Pulmonary artery endothelial cell (primary cell): ENCODE measurements around the gene EIF2D. TPM values are rescaled to one million over a fixed set of nuclear protein-coding genes. Genes with fewer than 3 reads are reported as not detected.
"Not testable (repeated sequence)": the region's sequence is repeated elsewhere in the genome, so short reads cannot be mapped to it uniquely, and the experiment has no call there.

ENCODE experiments used
- DNase-seq: peaks from one replicate; pipeline ENCODE4 v3.0.0-alpha.2; 2011; ENCODE audit warnings: low read depth, low spot score
- total RNA-seq: library from RNA; depleted of rRNA; stranded (reverse); fragments of >200 nt; gene quantifications from 2 replicates; pipeline ENCODE4 v1.2.3, GENCODE V29; 2014

EIF2D gene
- total RNA-seq, 1 donor from 2014 or later, result 51.2 TPM

GRCh38 chr1:206635080-206635977, 23.1 kb upstream of the EIF2D start, which contains the start of gene DYRK3:
Gene DYRK3, plus strand, starts transcription at chr1:206635536. Its CDS starts 168 bp downstream, at chr1:206635704.
- peak; percentile 68 for DNase-seq

GRCh38 chr1:206634365-206635079, 22.3 kb upstream of the EIF2D start:
- DNase-seq, result peak; percentile 64

DNA sequence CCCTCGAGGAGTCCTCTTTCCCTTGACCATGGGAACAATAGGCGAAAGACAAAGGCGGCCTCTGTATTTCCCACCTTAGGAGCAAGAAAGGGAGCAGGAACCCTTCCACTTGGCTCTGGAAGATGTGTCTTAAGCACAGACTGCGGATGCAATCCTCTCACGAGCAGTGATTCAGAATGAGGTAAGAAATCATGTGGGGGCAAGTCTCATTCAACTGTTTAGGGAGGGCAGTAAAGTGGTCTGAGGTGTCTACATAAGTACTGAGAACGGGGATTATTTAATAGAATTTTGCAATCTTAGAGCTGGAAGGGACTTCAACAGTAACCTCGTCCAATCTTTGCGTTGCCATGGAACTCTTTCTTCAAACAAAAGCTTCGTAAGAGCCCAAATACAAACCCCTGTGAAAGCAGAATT, 21.4 kb upstream of the EIF2D start:
- no peak for DNase-seq

GRCh38 chr1:206631085-206631509, 18.8 kb upstream of the EIF2D start:
- DNase-seq, result peak; percentile 57

- DNase-seq, result no peak
Measured at GRCh38 chr1:206628916-206629315, 16.7 kb upstream of the EIF2D start.

DNA sequence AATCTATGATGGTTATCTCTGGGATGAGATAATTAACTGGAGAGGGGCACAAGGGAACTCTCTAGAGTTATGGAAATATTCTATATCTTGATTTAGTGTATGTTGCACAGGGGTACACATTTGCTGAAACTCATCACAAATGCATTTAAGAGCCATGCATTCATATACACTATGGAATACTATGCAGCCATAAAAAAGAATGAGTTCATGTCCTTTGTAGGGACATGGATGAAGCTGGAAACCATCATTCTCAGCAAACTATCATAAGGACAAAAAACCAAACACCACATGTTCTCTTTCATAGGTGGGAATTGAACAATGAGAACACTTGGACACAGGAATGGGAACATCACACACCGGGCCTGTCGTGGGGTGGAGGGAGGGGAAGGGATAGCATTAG, 14.1 kb upstream of the EIF2D start:
- DNase-seq, result not testable (repeated sequence)

GRCh38 chr1:206609229-206609991, 2.9 kb downstream of the EIF2D start:
- DNase-seq, result peak; percentile 35

- no peak for DNase-seq
Measured at GRCh38 chr1:206608108-206608698, 4.1 kb downstream of the EIF2D start.

DNA sequence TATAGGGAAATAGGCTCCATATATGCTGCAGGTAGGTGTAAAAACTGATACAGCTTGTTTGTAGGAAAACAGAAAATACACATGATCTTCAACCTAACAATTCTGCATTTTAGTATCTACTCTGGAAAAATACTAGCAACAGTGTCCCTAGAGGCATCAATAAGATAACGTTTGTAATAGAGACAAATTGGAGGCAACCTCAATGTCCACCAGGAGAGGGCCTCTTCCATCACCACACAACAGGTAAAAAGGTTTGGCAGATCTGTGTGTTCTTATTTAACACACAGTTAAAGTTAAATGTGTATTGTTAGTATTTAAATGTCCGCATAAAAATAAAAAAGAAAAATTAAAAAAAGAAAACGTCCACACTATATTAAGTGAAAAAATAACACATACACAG, 5.4 kb downstream of the EIF2D start:
- no peak for DNase-seq

DNA sequence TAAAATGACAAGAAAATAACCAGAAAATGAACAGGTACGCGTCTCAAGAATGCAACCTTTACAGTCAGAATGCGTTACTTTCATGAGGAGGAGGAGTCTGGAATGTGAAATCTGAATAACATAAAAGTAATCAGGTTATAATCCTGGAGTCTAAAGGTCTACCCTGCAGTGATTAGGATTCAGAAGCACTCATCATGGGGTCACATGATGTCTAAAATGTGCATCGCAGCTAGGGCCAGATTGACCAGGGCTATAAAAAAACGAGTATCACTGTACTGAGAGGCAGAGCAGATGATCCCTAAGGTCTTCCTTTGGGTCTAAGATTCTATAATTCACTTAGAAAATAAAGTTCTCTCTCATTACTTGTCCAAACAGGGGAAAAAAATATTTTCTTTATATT, 7.4 kb downstream of the EIF2D start:
- DNase-seq, result no peak

GRCh38 chr1:206600527-206600926, 11.7 kb downstream of the EIF2D start:
- DNase-seq, result no peak

DNA sequence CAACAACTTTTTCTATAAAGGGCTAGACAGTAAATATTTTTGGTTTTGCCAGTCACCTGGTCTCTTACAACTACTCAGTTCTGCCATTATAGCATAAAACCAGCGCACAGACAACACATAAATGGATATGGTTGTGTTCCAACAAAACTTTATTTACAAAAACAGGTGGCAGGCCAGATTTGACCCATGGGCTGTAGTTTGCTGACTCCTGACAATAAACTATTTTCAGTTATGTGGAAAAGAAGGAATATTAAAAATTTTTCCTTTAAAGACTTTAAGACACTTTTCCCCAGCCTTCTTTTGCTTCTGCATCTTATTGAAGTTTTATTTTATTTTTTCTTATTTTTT, 16.0 kb downstream of the EIF2D start:
- no peak for DNase-seq

DNA sequence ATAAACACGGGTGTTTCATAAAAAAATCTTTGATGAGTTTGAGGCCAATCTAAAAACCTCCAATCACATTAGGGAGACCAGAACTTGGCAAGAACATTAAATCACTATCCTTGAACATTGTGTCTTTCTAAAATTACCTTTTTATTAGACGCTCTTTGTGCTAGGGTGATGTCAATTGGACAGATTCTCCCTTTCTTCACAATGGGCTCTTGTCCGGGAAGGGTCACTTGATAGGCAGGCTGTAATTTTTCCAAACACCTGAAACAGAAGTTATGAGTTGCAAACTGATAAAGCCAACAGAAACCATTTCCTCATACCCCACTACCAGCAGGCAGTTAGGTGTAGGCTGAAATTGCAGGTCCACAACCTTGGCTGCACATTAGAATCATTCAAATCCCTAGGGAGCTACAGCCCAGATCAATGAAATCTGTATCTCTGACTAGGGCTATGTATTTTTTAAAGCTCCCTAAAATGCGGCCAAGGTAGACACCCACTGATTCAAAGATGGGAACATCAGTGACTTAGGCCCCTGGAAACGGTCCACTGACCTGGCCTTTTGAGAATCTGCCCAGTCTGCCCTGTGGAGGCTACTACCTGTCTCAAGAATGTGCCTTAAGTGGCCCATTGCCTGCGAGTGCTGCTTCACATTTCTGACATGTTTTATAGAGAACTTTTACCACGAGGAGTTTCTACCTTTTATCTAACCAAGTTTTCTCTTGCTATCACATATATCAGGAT, 16.5 kb downstream of the EIF2D start:
- DNase-seq, result no peak

GRCh38 chr1:206593351-206593925, 18.8 kb downstream of the EIF2D start:
- no peak for DNase-seq

- no peak for DNase-seq
Measured at GRCh38 chr1:206591696-206592095, 20.6 kb downstream of the EIF2D start.

- no peak for DNase-seq
Measured at GRCh38 chr1:206591226-206591625, 21.0 kb downstream of the EIF2D start.

GRCh38 chr1:206590025-206590758, 22.1 kb downstream of the EIF2D start:
- DNase-seq, result no peak

DNA sequence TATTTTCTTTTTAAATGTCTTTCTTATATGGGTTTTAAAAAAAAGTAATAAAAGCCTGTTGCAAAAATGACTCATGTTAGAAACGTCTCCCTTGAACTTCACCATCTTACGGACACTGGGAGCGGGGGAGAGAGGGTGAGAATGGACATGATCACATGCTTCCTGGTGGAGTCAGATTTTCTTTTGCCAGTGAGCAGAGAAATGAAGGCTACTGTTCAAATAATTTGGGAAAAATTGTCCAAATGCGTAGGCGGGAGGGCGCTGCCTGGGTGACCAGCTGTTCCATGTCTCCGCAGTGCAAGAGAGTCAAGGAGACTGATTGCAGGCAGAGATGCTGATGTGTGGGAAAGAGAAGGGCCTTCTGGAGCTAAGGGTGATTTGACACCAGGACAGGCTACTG, 23.1 kb downstream of the EIF2D start:
- no peak for DNase-seq

- no peak for DNase-seq
Measured at GRCh38 chr1:206588492-206588891, 23.8 kb downstream of the EIF2D start.

DNA sequence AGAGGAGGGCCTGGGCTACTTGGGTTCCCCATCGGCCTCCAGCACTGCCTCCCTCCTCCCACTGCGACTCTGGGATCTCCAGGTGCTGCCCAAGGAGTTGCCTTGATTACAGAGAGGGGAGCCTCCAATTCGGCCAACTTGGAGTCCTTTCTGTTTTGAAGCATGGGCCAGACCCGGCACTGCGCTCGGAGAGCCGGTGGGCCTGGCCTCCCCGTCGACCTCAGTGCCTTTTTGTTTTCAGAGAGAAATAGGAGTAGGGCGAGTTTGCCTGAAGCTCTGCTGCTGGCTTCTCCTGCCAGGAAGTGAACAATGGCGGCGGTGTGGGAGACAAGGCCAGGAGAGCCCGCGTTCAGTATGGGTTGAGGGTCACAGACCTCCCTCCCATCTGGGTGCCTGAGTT, 24.4 kb downstream of the EIF2D start:
- DNase-seq, result no peak
